ENCODE results near the gene CBFB. TPM values are rescaled to one million over a fixed set of nuclear protein-coding genes. Genes with fewer than 3 reads are reported as not detected.

Gene CBFB
- total and polyA plus RNA-seq, 2 of the 13 experiments (the other 11 are each of a cell fraction or from before 2014, with no cell fraction given): 22.1 to 70.8 TPM

GRCh38 chr16:67077871-67078270, 48.9 kb downstream of the CBFB start (continued):
- TF ChIP-seq, protein P1, sequence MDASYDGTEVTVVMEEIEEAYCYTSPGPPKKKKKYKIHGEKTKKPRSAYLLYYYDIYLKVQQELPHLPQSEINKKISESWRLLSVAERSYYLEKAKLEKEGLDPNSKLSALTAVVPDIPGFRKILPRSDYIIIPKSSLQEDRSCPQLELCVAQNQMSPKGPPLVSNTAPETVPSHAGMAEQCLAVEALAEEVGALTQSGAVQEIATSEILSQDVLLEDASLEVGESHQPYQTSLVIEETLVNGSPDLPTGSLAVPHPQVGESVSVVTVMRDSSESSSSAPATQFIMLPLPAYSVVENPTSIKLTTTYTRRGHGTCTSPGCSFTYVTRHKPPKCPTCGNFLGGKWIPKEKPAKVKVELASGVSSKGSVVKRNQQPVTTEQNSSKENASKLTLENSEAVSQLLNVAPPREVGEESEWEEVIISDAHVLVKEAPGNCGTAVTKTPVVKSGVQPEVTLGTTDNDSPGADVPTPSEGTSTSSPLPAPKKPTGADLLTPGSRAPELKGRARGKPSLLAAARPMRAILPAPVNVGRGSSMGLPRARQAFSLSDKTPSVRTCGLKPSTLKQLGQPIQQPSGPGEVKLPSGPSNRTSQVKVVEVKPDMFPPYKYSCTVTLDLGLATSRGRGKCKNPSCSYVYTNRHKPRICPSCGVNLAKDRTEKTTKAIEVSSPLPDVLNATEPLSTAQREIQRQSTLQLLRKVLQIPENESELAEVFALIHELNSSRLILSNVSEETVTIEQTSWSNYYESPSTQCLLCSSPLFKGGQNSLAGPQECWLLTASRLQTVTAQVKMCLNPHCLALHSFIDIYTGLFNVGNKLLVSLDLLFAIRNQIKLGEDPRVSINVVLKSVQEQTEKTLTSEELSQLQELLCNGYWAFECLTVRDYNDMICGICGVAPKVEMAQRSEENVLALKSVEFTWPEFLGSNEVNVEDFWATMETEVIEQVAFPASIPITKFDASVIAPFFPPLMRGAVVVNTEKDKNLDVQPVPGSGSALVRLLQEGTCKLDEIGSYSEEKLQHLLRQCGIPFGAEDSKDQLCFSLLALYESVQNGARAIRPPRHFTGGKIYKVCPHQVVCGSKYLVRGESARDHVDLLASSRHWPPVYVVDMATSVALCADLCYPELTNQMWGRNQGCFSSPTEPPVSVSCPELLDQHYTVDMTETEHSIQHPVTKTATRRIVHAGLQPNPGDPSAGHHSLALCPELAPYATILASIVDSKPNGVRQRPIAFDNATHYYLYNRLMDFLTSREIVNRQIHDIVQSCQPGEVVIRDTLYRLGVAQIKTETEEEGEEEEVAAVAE (CRISPR knock-in tag; IDR thresholded peaks at IDR 0.05; ENCODE audit: borderline replicate concordance): no peak

GRCh38 chr16:67082100-67082499, 53.2 kb downstream of the CBFB start:
- H3K27me3 ChIP-seq (ENCODE audit: control insufficient read depth in 1 of 2, insufficient read depth in 2 of 2, low read length in 2 of 2): no peaks in the 10 kb centered on the region
- FAIRE-seq (no peak), ATAC-seq (no peak), DNase-seq (ENCODE audit: low spot score) (no peak)
- intact Hi-C loops (cut with micrococcal nuclease; ENCODE audit: unreplicated experiment): no loop called here
- in situ Hi-C loops (cut with HindIII; ENCODE audit: extremely low pct_ligation_motif_present, low pct_unique_long_range_greater_than_20kb): no loop called here
- ChIA-PET CTCF (ENCODE audit: low intra/inter-chr PET ratio, low total read pairs) (no interaction called here), POLR2A (no interaction called here)
- 96% methylated on average over 6 of the region's 6 CpGs for WGBS (ENCODE audit: low lambda C conversion rate)
- TF ChIP-seq ZNF550 (CRISPR knock-in tag; IDR thresholded peaks at IDR 0.05; ENCODE audit: borderline replicate concordance): no peak
- no peak for TF ChIP-seq ZFP1 (CRISPR knock-in tag; IDR thresholded peaks at IDR 0.05)
- no peak for TF ChIP-seq ZNF263 (CRISPR knock-in tag; IDR thresholded peaks at IDR 0.05)
- H4K20me1 ChIP-seq (ENCODE audit: insufficient read depth, low read length): no peaks in the 10 kb centered on the region
- no peak overlapping the region for H3K4me3 ChIP-seq (replicated peaks in 1 of 3; ENCODE audit: insufficient read depth in 1 of 3, low read depth in 2 of 3, low read length in 3 of 3)
- no peak overlapping the region for H3K4me2 ChIP-seq (ENCODE audit: low read depth, low read length)
- H3K4me1 ChIP-seq (ENCODE audit: insufficient read depth, low read length): peaks cover 7% of the 10 kb centered on the region; the same call in 1 of the 2 replicates
- no peaks in the 10 kb centered on the region for H3K79me2 ChIP-seq (ENCODE audit: insufficient read depth, low read length)
- no TSS peak for BruUV-seq (replicated peaks)
- H3K27ac ChIP-seq (ENCODE audit: extremely low read length, insufficient read depth, low read length): no peak overlapping the region
- no peak overlapping the region for H3K9ac ChIP-seq (ENCODE audit: insufficient read depth, low read depth, low read length)
- no peak overlapping the region for H2AFZ ChIP-seq (ENCODE audit: low read length)
- H3K36me3 ChIP-seq (replicated peaks in 1 of 2; ENCODE audit: control insufficient read depth in 1 of 2, insufficient read depth in 2 of 2, low read length in 2 of 2): peaks cover 3 to 12% of the 10 kb centered on the region in 2 experiments; a peak in 1 of 5 replicates
- no peaks in the 10 kb centered on the region for H3K9me3 ChIP-seq (ENCODE audit: low read length)
